Natural killer cell treated with Interleukin-12 subunit alpha and Interleukin-12 subunit beta and Interleukin-15 and Interleukin-18, amount 100 ng/mL, for 72 hours (primary cell): ENCODE measurements around the gene JARID2. TPM values are rescaled to one million over a fixed set of nuclear protein-coding genes. Genes with fewer than 3 reads are reported as not detected.
A peak's percentile ranks its signal among the peaks of the same experiment; 100 is the strongest.

Experiments
- ATAC-seq, 2 donors: fragments of 150-1000 bp; cut with Tn5 transposase in 1 of 2; sonication (Bioruptor Pico), chemical (Tn5 transposase) in 1 of 2; 2 replicates each; pipeline ENCODE4 v1.10.0; 2021
- DNase-seq: peaks from one replicate; pipeline ENCODE4 v3.0.0; 2022; ENCODE audit warnings: low spot score
- H3K27ac Mint-ChIP-seq, 2 donors: 1 replicate in 1 of 2; 2 replicates in 1 of 2; pipeline ENCODE4 v1.8.0; 2022; ENCODE audit warnings: mixed read lengths in 2 of 2, mild to moderate bottlenecking in 1 of 2, moderate library complexity in 1 of 2
- H3K27me3 Mint-ChIP-seq, 2 donors: 1 replicate in 1 of 2; 2 replicates in 1 of 2; pipeline ENCODE4 v1.8.0; 2022; ENCODE audit warnings: mixed read lengths in 2 of 2
- H3K36me3 Mint-ChIP-seq: one replicate; pipeline ENCODE4 v1.8.0; 2022; ENCODE audit warnings: mixed read lengths
- H3K4me1 Mint-ChIP-seq, 2 donors: 1 replicate in 1 of 2; 2 replicates in 1 of 2; pipeline ENCODE4 v1.8.0; 2022; ENCODE audit warnings: low read depth in 2 of 2, mixed read lengths in 2 of 2, mild to moderate bottlenecking in 1 of 2
- H3K4me3 Mint-ChIP-seq: one replicate; pipeline ENCODE4 v1.8.0; 2022; ENCODE audit warnings: mixed read lengths
- H3K9me3 Mint-ChIP-seq: 2 replicates; pipeline ENCODE4 v1.8.0; 2022; ENCODE audit warnings: mixed read lengths
- total RNA-seq, 2 donors: library from RNA; stranded (reverse); gene quantifications; one replicate each; pipeline ENCODE4 v1.2.3, GENCODE V29; 2022

Gene JARID2
- total RNA-seq, 2 donors from 2014 or later: 28.6 to 34.9 TPM

DNA sequence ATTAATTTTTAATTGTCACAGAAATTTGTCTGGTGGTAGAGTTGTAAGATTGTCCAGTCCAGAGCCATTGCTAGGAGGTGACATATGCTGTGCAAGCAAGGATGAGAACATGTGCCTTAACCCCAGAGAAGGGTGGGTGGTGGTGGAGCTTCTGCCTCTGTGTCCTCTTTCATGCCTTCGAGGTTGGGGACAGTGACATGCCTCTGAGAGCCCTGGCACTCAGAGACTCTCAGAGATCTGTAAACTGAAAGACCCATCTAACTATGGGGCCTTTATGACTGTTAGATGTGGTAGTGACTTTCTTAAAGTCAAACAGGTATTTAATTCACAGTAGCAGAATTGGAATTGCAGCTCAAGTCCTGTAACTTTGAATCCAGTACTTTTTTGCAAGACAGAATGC is 132.4 kb downstream of the JARID2 start:
- Mint-ChIP-seq H3K4me3 (no peak overlapping the region), H3K27me3 (no peaks in the 10 kb centered on the region), H3K4me1 (peaks cover 41 to 43% of the 10 kb centered on the region in 2 donors), H3K9me3 (no peaks in the 10 kb centered on the region), H3K36me3 (peaks cover 6% of the 10 kb centered on the region), H3K27ac (no peak overlapping the region)
- ATAC-seq (no peak), DNase-seq (no peak)

DNA sequence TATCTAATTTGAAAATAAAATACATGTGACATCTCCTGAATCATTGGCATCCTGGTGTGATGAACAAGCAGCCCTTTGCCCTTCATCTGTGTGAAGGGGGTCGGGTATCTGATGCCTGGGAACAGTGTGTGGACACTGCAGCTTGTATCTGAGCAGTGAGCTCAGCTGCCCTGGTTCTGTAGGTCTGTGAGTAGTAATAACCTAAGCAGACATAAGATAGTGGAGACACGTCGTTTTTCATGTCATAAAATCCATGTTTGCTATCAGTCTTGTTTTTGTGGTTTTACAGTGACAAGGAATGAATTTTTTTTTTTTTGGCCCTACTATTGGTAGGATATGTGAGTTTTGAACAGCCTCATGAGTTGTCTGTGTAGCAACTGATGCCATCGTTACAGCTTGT is 133.0 kb downstream of the JARID2 start:
- no peaks in the 10 kb centered on the region for H3K9me3 Mint-ChIP-seq
- peak overlapping the region in 1 of 2 donors; percentile 70 for H3K27ac Mint-ChIP-seq
- no peak for ATAC-seq
- H3K4me3 Mint-ChIP-seq: no peak overlapping the region
- H3K36me3 Mint-ChIP-seq: peaks cover 6% of the 10 kb centered on the region
- DNase-seq: no peak
- H3K27me3 Mint-ChIP-seq: no peaks in the 10 kb centered on the region
- peaks cover 41 to 45% of the 10 kb centered on the region in 2 donors for H3K4me1 Mint-ChIP-seq

DNA sequence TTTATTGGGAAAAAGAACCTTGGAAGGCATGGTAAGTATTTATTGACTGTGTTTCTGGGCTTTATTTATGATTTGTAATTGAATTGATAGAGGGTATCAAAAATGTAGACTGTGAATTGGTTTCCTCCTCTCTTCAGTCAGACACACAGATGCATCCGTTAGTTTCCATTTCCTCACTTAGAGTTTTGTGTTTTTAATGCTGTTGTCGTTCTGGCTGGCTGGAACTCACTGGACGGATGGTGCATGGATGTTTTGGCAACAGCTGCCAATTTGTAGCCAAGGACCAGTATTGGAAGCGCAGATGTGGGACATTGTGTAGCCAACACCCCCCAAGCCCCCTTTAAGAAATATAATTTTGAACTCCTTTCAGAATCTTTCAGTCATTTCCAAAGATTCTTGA is 134.5 kb downstream of the JARID2 start:
- Mint-ChIP-seq H3K27me3 (no peaks in the 10 kb centered on the region), H3K4me3 (no peak overlapping the region), H3K9me3 (no peaks in the 10 kb centered on the region), H3K36me3 (peaks cover 6% of the 10 kb centered on the region), H3K4me1 (peaks cover 51 to 52% of the 10 kb centered on the region in 2 donors), H3K27ac (no peak overlapping the region)
- ATAC-seq (no peak), DNase-seq (no peak)

DNA sequence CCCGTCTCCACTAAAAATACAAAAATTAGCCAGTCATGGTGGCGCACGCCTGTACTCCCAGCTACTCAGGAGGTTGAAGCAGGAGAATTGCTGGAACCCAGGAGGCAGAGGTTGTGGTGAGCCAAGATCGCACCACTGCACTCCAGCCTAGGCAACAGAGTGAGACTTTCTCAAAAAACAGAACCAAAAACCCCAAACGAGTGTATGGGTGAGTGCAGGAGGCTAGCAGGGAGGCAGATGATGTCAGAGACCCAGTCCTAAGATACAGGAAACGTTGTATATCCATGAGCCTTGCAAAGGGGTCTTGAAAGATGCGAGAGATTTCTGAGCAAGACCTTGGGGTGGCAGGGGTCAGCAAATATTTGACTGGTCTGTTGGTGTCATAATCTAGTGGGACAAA is 136.2 kb downstream of the JARID2 start:
- Mint-ChIP-seq H3K27me3 (no peaks in the 10 kb centered on the region), H3K27ac (peak overlapping the region in 1 of 2 donors; percentile 8), H3K4me1 (peaks cover 49 to 62% of the 10 kb centered on the region in 2 donors), H3K4me3 (no peak overlapping the region), H3K9me3 (no peaks in the 10 kb centered on the region), H3K36me3 (peaks cover 2% of the 10 kb centered on the region)
- ATAC-seq (no peak), DNase-seq (no peak)

DNA sequence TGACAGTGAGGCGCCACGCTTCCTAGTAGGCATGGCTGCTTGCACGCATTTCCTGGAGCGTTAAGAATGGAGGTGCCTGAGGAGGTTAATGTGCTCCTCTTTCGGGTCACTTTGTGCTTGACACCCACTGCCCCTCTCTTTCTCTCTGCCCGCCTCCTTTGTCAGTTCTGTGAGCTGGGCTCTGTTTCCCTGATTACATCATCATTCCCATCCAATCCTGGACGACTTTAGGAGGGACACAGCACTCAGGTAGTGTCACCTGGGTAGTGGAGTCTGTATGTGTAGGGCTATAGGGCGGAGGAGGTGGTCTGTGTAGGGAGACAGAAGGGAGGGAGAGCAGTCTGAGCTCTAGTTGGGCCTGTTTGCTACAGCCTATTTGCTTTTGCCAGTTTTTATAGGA is 136.8 kb downstream of the JARID2 start:
- Mint-ChIP-seq H3K4me3 (no peak overlapping the region), H3K36me3 (no peaks in the 10 kb centered on the region), H3K27ac (no peak overlapping the region), H3K27me3 (no peaks in the 10 kb centered on the region), H3K4me1 (peaks cover 53 to 66% of the 10 kb centered on the region in 2 donors), H3K9me3 (no peaks in the 10 kb centered on the region)
- no peak for DNase-seq
- no peak for ATAC-seq

DNA sequence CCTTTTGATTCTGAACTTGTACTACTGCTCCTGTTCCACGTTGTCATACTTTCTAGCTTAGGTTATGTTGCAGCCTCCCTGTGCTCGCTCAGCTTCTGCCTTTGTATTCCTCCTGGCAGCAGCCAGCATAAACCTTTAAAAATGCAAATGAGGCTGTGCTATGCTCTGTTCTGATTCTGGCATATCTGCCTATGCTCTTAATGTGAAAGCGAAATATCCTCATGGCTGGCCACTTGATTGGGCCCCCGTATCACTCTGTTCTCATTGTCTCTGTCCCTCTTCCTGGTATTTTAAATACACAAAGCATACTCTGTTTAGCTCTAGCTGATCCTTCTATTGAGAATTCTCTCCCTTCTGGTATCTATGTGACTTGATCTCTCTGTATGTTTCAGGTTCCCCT is 139.0 kb downstream of the JARID2 start:
- Mint-ChIP-seq H3K36me3 (no peaks in the 10 kb centered on the region), H3K9me3 (no peaks in the 10 kb centered on the region), H3K27me3 (no peaks in the 10 kb centered on the region), H3K27ac (peak overlapping the region; percentile 21 to 45), H3K4me1 (peaks cover 65 to 73% of the 10 kb centered on the region in 2 donors), H3K4me3 (peak overlapping the region; percentile 3)
- DNase-seq (no peak), ATAC-seq (no peak)

DNA sequence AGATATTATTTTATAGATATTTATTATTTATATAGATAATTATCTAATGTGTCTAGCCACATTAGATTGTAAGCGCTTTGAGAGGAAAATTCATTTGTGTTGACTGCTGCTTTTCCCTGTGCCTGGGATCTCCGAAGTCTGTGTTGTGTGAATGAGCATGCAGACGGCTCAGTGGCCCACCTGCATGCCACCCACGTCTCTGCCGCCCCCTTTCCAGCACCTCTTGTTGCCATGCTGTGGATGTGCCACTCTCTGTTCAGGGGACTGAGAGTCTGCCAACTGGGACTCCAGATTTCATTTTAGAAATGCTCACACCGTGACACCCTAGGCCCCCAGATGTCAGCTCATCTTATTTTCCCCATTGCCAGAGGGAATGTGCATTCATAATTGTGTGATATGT is 139.7 kb downstream of the JARID2 start:
- Mint-ChIP-seq H3K36me3 (no peaks in the 10 kb centered on the region), H3K27ac (peak overlapping the region; percentile 72 to 82), H3K27me3 (no peaks in the 10 kb centered on the region), H3K4me1 (peaks cover 68 to 74% of the 10 kb centered on the region in 2 donors), H3K9me3 (no peaks in the 10 kb centered on the region), H3K4me3 (no peak overlapping the region)
- DNase-seq (no peak), ATAC-seq (no peak)

DNA sequence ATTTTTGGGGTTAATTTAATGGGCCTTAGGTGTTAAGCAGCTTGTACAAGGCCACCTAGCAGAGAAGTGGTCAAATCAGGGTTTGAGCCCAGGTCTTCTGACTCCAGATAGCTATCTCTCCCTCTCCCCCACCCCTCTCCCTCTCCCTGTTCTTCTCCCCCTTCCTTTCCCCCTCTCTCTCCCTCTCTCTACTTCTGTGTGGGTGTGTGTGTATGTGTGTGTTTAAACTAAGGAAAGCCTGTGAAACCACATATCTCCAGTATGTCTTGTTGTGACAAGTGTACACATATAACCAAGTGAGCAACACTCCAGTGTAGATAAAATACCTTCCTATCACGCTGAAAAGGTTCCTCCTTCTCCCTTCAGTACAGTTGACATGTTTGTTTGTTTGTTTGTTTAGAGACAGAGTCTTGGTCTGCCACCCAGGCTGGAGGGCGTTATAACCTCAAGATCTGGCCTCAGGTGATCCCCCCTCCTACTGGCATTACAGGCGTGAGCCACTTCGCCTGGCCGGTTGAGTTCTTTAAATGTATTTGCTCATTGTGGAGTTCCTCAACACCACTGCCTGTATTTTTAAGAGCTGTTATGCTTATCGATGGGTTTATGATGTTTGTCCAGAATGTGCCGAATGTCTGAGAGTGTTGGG is 140.4 kb downstream of the JARID2 start:
- Mint-ChIP-seq H3K27ac (peak overlapping the region; percentile 72 to 82), H3K27me3 (no peaks in the 10 kb centered on the region), H3K4me1 (peaks cover 72 to 78% of the 10 kb centered on the region in 2 donors), H3K4me3 (peak overlapping the region; percentile 57), H3K9me3 (no peaks in the 10 kb centered on the region), H3K36me3 (no peaks in the 10 kb centered on the region)
- DNase-seq (no peak), ATAC-seq (peak in 1 of 2 donors; percentile 18)

DNA sequence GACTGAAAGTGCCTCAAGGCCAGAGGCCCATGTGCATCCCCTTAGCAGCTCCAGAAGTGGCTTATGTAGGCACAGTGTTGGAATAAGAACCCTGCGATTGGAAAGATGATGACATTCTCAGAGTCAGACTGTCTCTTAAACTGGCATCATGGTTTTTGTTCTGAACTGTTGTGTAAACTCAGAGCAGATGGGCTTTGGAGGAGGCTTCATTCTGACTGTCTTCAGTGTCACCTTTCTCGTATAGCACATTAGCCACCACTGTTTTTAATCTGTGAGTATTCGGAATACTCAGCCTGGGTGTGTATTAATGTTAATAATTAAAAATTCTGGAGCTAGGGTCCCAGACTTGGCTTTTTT is 140.9 kb downstream of the JARID2 start:
- Mint-ChIP-seq H3K27me3 (no peaks in the 10 kb centered on the region), H3K4me3 (peak overlapping the region; percentile 57), H3K4me1 (peaks cover 71 to 78% of the 10 kb centered on the region in 2 donors), H3K27ac (peak overlapping the region; percentile 72 to 82), H3K36me3 (no peaks in the 10 kb centered on the region), H3K9me3 (no peaks in the 10 kb centered on the region)
- ATAC-seq (peak in 1 of 2 donors; percentile 74), DNase-seq (no peak)

DNA sequence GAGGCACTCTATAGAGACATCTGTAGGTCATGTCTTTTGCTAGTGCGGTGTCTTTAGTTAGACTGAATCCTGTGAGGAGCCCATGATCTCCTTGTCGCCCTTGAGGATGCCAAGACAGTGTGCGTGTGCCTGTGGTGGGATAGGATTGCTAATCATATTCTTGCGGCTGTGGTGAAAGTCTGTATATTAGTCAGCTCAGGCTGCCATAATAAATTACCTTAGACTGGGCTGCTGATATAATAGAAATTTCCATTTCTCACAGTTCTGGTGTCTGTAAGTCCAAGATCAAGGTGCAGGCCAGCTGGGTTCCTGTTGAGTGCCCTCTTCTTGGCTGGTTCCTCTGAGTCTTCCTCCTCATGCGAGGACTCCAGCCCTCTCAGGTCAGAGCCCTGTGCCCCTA is 141.2 kb downstream of the JARID2 start:
- peak overlapping the region; percentile 72 to 82 for H3K27ac Mint-ChIP-seq
- DNase-seq (no peak), ATAC-seq (peak; percentile 62 to 83)
- H3K4me3 Mint-ChIP-seq: peak overlapping the region; percentile 57
- no peaks in the 10 kb centered on the region for H3K36me3 Mint-ChIP-seq
- peaks cover 70 to 78% of the 10 kb centered on the region in 2 donors for H3K4me1 Mint-ChIP-seq
- no peaks in the 10 kb centered on the region for H3K9me3 Mint-ChIP-seq
- H3K27me3 Mint-ChIP-seq: no peaks in the 10 kb centered on the region

DNA sequence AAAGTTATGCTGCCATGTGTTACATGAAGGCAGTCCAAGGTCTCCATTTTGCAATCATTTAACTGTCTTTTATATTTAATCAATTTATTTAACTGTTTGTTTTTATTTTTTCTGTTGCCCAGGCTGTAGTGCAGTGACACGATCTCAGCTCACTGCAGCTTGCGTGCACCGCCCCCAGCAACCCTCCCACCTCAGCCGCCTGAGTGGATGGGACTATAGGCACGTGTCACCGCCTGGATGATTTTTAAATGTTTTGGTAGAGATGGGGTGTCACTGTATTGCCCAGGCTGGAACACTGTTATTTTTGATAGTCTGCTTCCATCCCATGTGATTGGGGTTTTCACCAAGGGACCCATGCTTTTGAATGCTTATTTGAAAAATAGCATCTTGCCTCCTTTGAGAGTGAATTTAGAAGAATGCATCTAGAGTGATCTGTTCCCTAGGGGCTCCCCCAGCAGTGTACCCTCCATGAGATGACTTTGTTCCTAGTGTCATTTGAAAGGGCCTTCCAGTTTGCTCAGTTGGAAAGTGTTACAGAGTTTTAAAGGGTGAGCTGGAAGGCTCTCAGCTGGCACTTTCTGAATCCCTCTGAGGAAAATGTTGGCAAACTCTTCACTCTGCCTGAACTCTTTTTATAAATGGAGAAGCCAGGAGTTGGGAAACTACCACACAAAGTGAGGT is 143.4 kb downstream of the JARID2 start:
- Mint-ChIP-seq H3K27ac (peak overlapping the region in 1 of 2 donors; percentile 73), H3K4me1 (peaks cover 74 to 84% of the 10 kb centered on the region in 2 donors), H3K27me3 (no peaks in the 10 kb centered on the region), H3K36me3 (no peaks in the 10 kb centered on the region), H3K4me3 (no peak overlapping the region), H3K9me3 (no peaks in the 10 kb centered on the region)
- DNase-seq (no peak), ATAC-seq (no peak)

DNA sequence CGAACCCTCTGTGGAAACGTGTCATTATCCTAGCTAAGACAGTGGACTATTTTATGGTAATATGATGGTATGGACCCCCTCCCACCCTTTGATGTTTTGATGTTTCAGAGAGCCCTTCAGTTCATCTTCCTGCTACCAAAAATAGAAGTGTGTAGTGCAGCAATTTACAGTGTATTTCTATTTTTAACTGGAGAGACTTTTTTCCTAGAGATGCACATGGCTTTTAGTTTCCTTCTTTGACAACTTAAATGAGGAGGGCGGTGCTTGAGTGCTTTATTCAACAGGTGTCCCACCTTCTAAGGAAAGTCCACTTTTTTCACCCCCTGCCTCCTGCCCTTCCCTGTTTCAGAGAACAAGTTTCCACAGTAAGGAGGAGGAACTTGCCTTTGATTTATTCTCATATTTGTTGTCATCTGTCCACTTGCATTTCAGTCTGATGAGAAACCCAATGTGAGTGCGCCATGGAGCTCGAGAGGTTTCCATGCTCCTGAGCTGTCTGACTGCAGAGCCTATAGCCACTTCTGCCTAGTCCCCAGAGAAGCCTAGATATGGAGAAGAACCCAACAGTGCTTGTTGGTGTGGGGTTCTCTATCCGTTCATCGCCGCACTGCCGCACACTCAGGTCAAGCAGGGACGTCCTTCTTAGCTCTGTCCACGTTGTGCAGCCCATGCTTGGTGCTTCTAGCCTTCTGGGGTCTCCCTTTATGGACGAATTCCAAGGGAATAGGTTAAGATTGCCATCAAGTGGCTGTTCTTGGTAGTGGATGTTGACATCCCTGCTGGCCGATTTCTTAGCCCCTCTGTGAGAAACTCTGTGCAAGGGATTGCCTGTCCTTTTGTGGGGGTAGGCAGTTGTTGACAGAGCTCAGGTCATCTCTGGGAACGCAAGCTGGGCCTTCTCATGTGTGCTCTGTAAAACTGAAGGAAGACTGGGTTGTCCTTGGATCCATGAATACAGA is 144.2 kb downstream of the JARID2 start:
- peaks cover 71 to 84% of the 10 kb centered on the region in 2 donors for H3K4me1 Mint-ChIP-seq
- peak overlapping the region; percentile 51 to 73 for H3K27ac Mint-ChIP-seq
- H3K36me3 Mint-ChIP-seq: no peaks in the 10 kb centered on the region
- DNase-seq (no peak), ATAC-seq (peak in 1 of 2 donors; percentile 43)
- no peaks in the 10 kb centered on the region for H3K27me3 Mint-ChIP-seq
- no peaks in the 10 kb centered on the region for H3K9me3 Mint-ChIP-seq
- H3K4me3 Mint-ChIP-seq: no peak overlapping the region

DNA sequence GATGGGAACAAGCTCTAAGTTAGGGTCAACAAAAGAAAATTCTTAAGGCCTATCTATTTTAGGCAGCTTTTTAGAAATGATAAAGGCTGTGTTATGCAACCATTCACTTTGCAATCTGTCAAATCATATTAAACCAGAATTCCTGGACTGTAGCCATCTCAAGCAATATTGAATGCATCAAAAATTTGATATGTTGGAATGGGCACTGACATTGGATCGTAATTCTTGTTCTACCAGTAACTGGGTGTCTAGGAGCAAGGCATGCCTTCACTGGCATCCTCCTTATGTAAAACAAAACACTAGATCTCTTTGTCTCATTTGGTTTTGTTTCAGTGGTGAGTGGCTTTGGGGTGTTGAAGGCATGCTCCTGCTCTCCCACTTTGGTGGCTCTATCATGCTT is 145.6 kb downstream of the JARID2 start:
- peaks cover 63 to 71% of the 10 kb centered on the region in 2 donors for H3K4me1 Mint-ChIP-seq
- H3K36me3 Mint-ChIP-seq: no peaks in the 10 kb centered on the region
- H3K27me3 Mint-ChIP-seq: no peaks in the 10 kb centered on the region
- no peaks in the 10 kb centered on the region for H3K9me3 Mint-ChIP-seq
- ATAC-seq (no peak), DNase-seq (no peak)
- H3K4me3 Mint-ChIP-seq: no peak overlapping the region
- H3K27ac Mint-ChIP-seq: peak overlapping the region in 1 of 2 donors; percentile 73
